Tibial nerve (tissue), 4 donors: ENCODE results near the gene ARFRP1.

Experiments used
- CTCF ChIP-seq, 5 experiments: fragments of 200-600 bp in 3 of 5; fragments of 450-650 bp in 2 of 5; sonication (generic) in 3 of 5; IDR thresholded peaks; one replicate each; pipeline ENCODE4 v1.5.1; 2016 to 2019; ENCODE audit warnings: antibody characterized with exemption in 5 of 5, mild to moderate bottlenecking in 3 of 5, moderate library complexity in 2 of 5
- EP300 ChIP-seq, 2 donors: sonication (generic); formaldehyde crosslinking; IDR thresholded peaks; one replicate each; pipeline ENCODE4 v1.6.1; 2017; ENCODE audit warnings: antibody characterized with exemption in 2 of 2, mild to moderate bottlenecking in 1 of 2
- POLR2A ChIP-seq, 2 donors: fragments of 450-650 bp; IDR thresholded peaks; one replicate each; pipeline ENCODE4 v1.6.1; 2017; ENCODE audit warnings: antibody characterized with exemption in 2 of 2, mild to moderate bottlenecking in 2 of 2, moderate library complexity in 2 of 2

DNA sequence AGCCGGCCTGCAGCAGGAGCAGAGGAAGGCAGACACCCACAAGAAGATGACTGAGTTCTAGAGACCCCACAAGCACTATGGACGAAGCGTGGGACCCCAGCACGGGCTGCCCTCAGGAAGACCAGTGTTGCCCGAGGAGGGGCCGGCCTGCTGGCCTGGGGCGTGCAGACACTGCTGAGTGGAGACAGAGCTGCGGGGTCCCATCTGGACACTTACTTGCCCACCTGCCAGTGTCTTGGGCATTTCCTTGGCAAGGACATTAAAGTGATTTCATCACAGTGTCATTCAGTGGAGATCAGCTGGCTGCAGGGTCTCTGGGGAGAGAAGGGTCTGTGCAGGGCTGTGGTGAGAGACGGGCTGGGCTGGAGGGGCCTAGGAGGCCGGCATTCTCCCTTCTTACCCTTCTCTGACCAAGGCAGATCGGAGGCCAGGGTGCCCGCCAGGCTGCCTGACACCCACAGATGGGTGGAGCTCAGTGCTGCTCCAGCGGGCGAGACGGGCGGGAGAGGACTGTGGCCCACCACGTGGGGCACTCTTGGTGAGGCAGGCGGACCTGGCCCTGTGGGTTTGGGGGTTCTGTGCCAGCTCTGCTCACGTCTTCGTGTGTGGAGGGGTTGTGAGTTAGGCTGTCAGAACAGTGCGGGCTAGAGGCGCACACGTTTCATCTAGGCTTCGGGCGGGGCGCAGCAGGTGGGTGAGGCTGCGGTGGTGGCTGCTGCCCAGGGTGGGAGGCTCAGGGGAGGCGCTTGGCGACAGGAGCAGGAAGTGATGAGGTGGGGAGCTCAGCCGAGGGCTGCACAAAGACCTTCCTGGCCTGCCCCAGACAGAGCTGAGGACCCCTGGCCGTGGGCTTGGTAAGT lies 28.3 kb upstream of the ARFRP1 start, which contains the start of gene LIME1:
- TF ChIP-seq CTCF (IDR thresholded peaks at IDR 0.05) = no peak
- no peak for TF ChIP-seq POLR2A (IDR thresholded peaks at IDR 0.05)
- no peak for TF ChIP-seq EP300 (IDR thresholded peaks at IDR 0.05)
